OCI-LY3 (cell line): ENCODE measurements around the gene TRIO.

ENCODE experiments used
- H2AFZ ChIP-seq: fragments of 200-600, 300-600 bp; shearing (Covaris generic); 2 replicates; pipeline ENCODE4 v1.6.0; 2014; ENCODE audit warnings: antibody characterized with exemption, low read depth, low read length
- H3K27ac ChIP-seq: fragments of 200-600, 300-600 bp; sonication (generic); 2 replicates; pipeline ENCODE4 v1.5.1; 2014; ENCODE audit warnings: mild to moderate bottlenecking, low read length, moderate library complexity, mixed read lengths
- H3K27me3 ChIP-seq: fragments of 200-600, 300-600 bp; sonication (generic); 2 replicates; pipeline ENCODE4 v1.6.1; 2014; ENCODE audit warnings: low read depth, low read length, mixed read lengths
- H3K36me3 ChIP-seq: fragments of 200-600, 300-600 bp; sonication (generic); replicated peaks from 2 replicates; pipeline ENCODE3; 2014; ENCODE audit warnings: low read depth, low read length, mixed read lengths
- H3K4me1 ChIP-seq: fragments of 300-600, 200-600 bp; sonication (generic); 2 replicates; pipeline ENCODE4 v1.6.1; 2014; ENCODE audit warnings: low read length, mixed read lengths
- H3K4me2 ChIP-seq: fragments of 200-600, 300-600 bp; sonication (generic); 2 replicates; pipeline ENCODE4 v1.6.1; 2014; ENCODE audit warnings: low read length, mixed read lengths
- H3K4me3 ChIP-seq: fragments of 300-600, 200-600 bp; sonication (generic); 2 replicates; pipeline ENCODE4 v1.5.1; 2014; ENCODE audit warnings: antibody characterized with exemption, mild to moderate bottlenecking, low read length, moderate library complexity
- H3K79me2 ChIP-seq: fragments of 300-600, 200-600 bp; shearing (Covaris generic); 2 replicates; pipeline ENCODE4 v1.6.1; 2014; ENCODE audit warnings: mild to moderate bottlenecking, low read length, mixed read lengths
- H3K9ac ChIP-seq: fragments of 300-600, 200-600 bp; shearing (Covaris generic); 2 replicates; pipeline ENCODE4 v1.6.0; 2014; ENCODE audit warnings: mild to moderate bottlenecking, low read length, moderate library complexity
- H3K9me3 ChIP-seq: fragments of 200-600, 300-600 bp; shearing (Covaris generic); 2 replicates; pipeline ENCODE4 v1.6.1; 2014; ENCODE audit warnings: low read length, mixed read lengths; ENCODE audit not compliant: insufficient read depth
- H4K20me1 ChIP-seq: fragments of 200-600, 300-600 bp; sonication (generic); 2 replicates; pipeline ENCODE4 v1.6.1; 2016; ENCODE audit warnings: low read length, mixed read lengths; ENCODE audit not compliant: insufficient read depth
- CTCF ChIP-seq: fragments of 200-600, 300-600 bp; sonication (generic); IDR thresholded peaks from 2 replicates; pipeline ENCODE4 v1.5.1; 2014; ENCODE audit warnings: antibody characterized with exemption, low read length, low read depth
- EZH2phosphoT487 ChIP-seq: fragments of 200-600 bp; shearing (Covaris generic); IDR thresholded peaks from 2 replicates; pipeline ENCODE4 v1.6.1; 2018; ENCODE audit warnings: antibody characterized with exemption, mixed run types, low read depth

The TRIO gene

GRCh38 chr5:14366763-14367162 lies 223.6 kb downstream of the TRIO start:
- H3K79me2 ChIP-seq = no peaks in the 10 kb centered on the region

GRCh38 chr5:14367364-14367763 lies 224.2 kb downstream of the TRIO start:
- H3K27ac ChIP-seq = no peak overlapping the region
- H3K4me1 ChIP-seq = peaks cover 10% of the 10 kb centered on the region
- H3K9ac ChIP-seq = no peak overlapping the region
- no peaks in the 10 kb centered on the region for H4K20me1 ChIP-seq
- H3K36me3 ChIP-seq = no peaks in the 10 kb centered on the region
- no peaks in the 10 kb centered on the region for H3K9me3 ChIP-seq
- H3K79me2 ChIP-seq = no peaks in the 10 kb centered on the region
- TF ChIP-seq EZH2phosphoT487 (no peak), CTCF (no peak)
- peaks cover 8% of the 10 kb centered on the region; the same call in 1 of the 2 replicates for H3K27me3 ChIP-seq
- H3K4me3 ChIP-seq = no peak overlapping the region
- H2AFZ ChIP-seq = no peak overlapping the region
- H3K4me2 ChIP-seq = no peak overlapping the region

More at GRCh38 chr5:14366763-14367162, 223.6 kb downstream of the TRIO start:
- TF ChIP-seq EZH2phosphoT487 (no peak), CTCF (no peak)
- H3K9me3 ChIP-seq = no peaks in the 10 kb centered on the region
- H4K20me1 ChIP-seq = no peaks in the 10 kb centered on the region
- H3K27ac ChIP-seq = no peak overlapping the region
- no peak overlapping the region for H3K4me2 ChIP-seq
- H3K4me1 ChIP-seq = peaks cover 10% of the 10 kb centered on the region
- no peaks in the 10 kb centered on the region for H3K36me3 ChIP-seq
- H3K27me3 ChIP-seq = peaks cover 8% of the 10 kb centered on the region; the same call in 1 of the 2 replicates
- H2AFZ ChIP-seq = no peak overlapping the region
- H3K4me3 ChIP-seq = no peak overlapping the region
- H3K9ac ChIP-seq = no peak overlapping the region

GRCh38 chr5:14369780-14370179 lies 226.6 kb downstream of the TRIO start:
- no peak overlapping the region for H3K27ac ChIP-seq
- H3K79me2 ChIP-seq = no peaks in the 10 kb centered on the region
- H3K9me3 ChIP-seq = no peaks in the 10 kb centered on the region
- H3K4me3 ChIP-seq = no peak overlapping the region
- H3K4me1 ChIP-seq = peaks cover 4% of the 10 kb centered on the region
- no peak for TF ChIP-seq CTCF
- no peak overlapping the region for H3K4me2 ChIP-seq
- H3K36me3 ChIP-seq = no peaks in the 10 kb centered on the region
- peaks cover 8% of the 10 kb centered on the region; the same call in 1 of the 2 replicates for H3K27me3 ChIP-seq
- no peak overlapping the region for H2AFZ ChIP-seq
- no peak overlapping the region for H3K9ac ChIP-seq
- H4K20me1 ChIP-seq = no peaks in the 10 kb centered on the region

DNA sequence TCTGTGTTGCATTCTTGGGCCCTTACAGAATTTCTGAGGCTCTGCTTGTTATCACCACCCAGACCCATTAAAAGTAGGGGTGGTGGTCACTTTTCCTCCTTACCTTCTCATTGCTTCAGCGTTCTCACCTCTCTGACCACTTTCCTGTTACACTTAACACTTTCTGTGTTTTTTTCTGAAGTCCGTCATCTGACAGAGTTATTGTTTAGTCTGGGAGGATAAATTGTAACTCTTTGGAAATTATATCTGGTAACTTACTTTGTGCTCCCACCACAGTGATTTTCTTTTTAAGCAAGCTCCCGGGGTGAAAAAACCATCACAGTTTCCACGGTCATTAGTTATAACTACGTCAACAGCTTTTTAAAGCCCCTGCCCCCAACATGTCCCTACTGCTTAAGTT lies 227.2 kb downstream of the TRIO start:
- Histone ChIP-seq H3K4me3 (no peak overlapping the region), H3K9ac (no peak overlapping the region), H3K36me3 (no peaks in the 10 kb centered on the region), H4K20me1 (no peaks in the 10 kb centered on the region), H3K4me2 (no peak overlapping the region), H3K27ac (no peak overlapping the region), H3K4me1 (peaks cover 6% of the 10 kb centered on the region), H3K79me2 (no peaks in the 10 kb centered on the region), H2AFZ (no peak overlapping the region), H3K9me3 (no peaks in the 10 kb centered on the region), H3K27me3 (peaks cover 5% of the 10 kb centered on the region; the same call in 1 of the 2 replicates)
- TF ChIP-seq EZH2phosphoT487 (no peak), CTCF (no peak)
